ENCODE results near the gene DNAJB14. TPM values are rescaled to one million over a fixed set of nuclear protein-coding genes. Genes with fewer than 3 reads are reported as not detected.

DNAJB14 gene
- total RNA-seq, 2 donors from 2014 or later, result 32.6 to 58.2 TPM

DNA sequence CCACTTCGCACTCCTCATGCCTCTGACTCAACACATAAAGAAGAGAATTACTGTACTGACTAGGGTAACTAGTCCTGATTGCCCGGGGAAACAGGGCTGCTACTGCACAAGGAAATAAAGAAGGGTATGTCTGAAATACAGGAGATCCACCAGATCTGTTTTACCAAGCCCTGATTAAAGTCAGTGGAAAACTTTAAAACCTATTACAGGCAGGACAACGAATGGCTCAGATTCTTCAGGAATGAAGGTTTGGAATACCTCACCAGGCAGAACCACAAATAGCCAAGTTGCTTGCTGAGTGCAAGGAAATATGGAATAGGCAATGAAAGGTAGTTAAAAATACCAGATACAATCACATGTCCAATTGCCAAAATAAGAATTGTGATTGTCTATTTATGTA lies 69.5 kb downstream of the DNAJB14 start:
- H3K27ac ChIP-seq, result no peak overlapping the region
- peaks cover 21% of the 10 kb centered on the region for H3K36me3 ChIP-seq
- ATAC-seq (ENCODE audit: insufficient number of reproducible peaks, low FRiP score, low read depth), result no peak
- H3K9me3 ChIP-seq, result no peaks in the 10 kb centered on the region
- DNase-seq (ENCODE audit: low spot score), result no peak
- no peak overlapping the region for H3K4me3 ChIP-seq
- TF ChIP-seq CTCF (IDR thresholded peaks at IDR 0.05), result no peak
- no peaks in the 10 kb centered on the region for H3K27me3 ChIP-seq (replicated peaks; ENCODE audit: insufficient read depth)
- no peaks in the 10 kb centered on the region for H3K4me1 ChIP-seq (ENCODE audit: control insufficient read depth in 1 of 2, low read depth in 2 of 2)

- Histone ChIP-seq H3K27me3 (replicated peaks; ENCODE audit: insufficient read depth) (no peaks in the 10 kb centered on the region), H3K4me1 (ENCODE audit: control insufficient read depth in 1 of 2, low read depth in 2 of 2) (no peaks in the 10 kb centered on the region), H3K9me3 (no peaks in the 10 kb centered on the region), H3K27ac (no peak overlapping the region), H3K4me3 (no peak overlapping the region), H3K36me3 (peaks cover 7% of the 10 kb centered on the region)
- DNase-seq (ENCODE audit: low spot score) (no peak), ATAC-seq (ENCODE audit: insufficient number of reproducible peaks, low FRiP score, low read depth) (no peak)
- TF ChIP-seq CTCF (IDR thresholded peaks at IDR 0.05), result no peak
These were observed 71.3 kb downstream of the DNAJB14 start for GRCh38 chr4:99875071-99875470.

- TF ChIP-seq CTCF (IDR thresholded peaks at IDR 0.05), result no peak
- ATAC-seq (ENCODE audit: insufficient number of reproducible peaks, low FRiP score, low read depth), result no peak
- no peak overlapping the region for H3K27ac ChIP-seq
- no peaks in the 10 kb centered on the region for H3K9me3 ChIP-seq
- no peak overlapping the region for H3K4me3 ChIP-seq
- H3K27me3 ChIP-seq (replicated peaks; ENCODE audit: insufficient read depth), result no peaks in the 10 kb centered on the region
- no peak for DNase-seq (ENCODE audit: low spot score)
- peaks cover 0 to 6% of the 10 kb centered on the region in 2 donors for H3K4me1 ChIP-seq (ENCODE audit: control insufficient read depth in 1 of 2, low read depth in 2 of 2)
- H3K36me3 ChIP-seq, result no peaks in the 10 kb centered on the region
These were observed 73.8 kb downstream of the DNAJB14 start for GRCh38 chr4:99872570-99872969.

DNA sequence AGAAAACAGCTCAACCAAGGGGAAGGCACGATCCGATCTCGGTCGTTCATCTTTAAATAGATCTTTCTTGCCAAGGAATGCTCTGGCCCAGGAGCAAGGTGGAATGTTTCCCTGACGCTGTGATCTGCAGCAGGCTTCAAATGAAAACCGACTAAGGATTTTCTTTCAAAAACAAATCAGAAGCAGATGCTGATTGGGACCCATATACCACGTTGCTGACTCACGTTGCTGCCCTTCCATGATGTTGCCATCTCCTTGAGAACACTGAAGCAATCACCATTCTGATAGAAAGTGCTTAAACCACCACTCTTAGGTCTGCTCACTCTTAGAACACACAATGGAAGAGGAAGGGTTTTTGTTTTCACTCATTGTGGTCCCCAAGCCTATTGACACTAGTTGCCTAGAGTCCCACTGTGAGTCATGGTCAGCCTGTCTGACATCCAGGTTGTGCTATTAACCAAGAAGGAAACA lies 78.3 kb downstream of the DNAJB14 start:
- Histone ChIP-seq H3K27me3 (replicated peaks; ENCODE audit: insufficient read depth) (no peaks in the 10 kb centered on the region), H3K36me3 (no peaks in the 10 kb centered on the region), H3K9me3 (no peaks in the 10 kb centered on the region), H3K4me3 (no peak overlapping the region), H3K4me1 (ENCODE audit: control insufficient read depth in 1 of 2, low read depth in 2 of 2) (peaks cover 0 to 6% of the 10 kb centered on the region in 2 donors), H3K27ac (no peak overlapping the region)
- ATAC-seq (ENCODE audit: insufficient number of reproducible peaks, low FRiP score, low read depth) (no peak), DNase-seq (ENCODE audit: low spot score) (no peak)
- TF ChIP-seq CTCF (IDR thresholded peaks at IDR 0.05), result no peak

GRCh38 chr4:99863804-99864203 lies 82.6 kb downstream of the DNAJB14 start:
- H3K27me3 ChIP-seq (replicated peaks; ENCODE audit: insufficient read depth), result no peaks in the 10 kb centered on the region
- no peak for TF ChIP-seq CTCF (IDR thresholded peaks at IDR 0.05)
- no peak for DNase-seq (ENCODE audit: low spot score)
- no peak overlapping the region for H3K4me3 ChIP-seq
- no peak overlapping the region for H3K27ac ChIP-seq
- H3K9me3 ChIP-seq, result no peaks in the 10 kb centered on the region
- peaks cover 0 to 6% of the 10 kb centered on the region in 2 donors for H3K4me1 ChIP-seq (ENCODE audit: control insufficient read depth in 1 of 2, low read depth in 2 of 2)
- no peaks in the 10 kb centered on the region for H3K36me3 ChIP-seq
- no peak for ATAC-seq (ENCODE audit: insufficient number of reproducible peaks, low FRiP score, low read depth)

Data from thoracic aorta (tissue), 2 donors.